Stimulated activated naive B cell treated with anti-CD40 and anti-IgM and Interleukin-4, amounts not matched to agents 10 μg/mL and 1 μg/mL and 100 μg/mL, for 72 hours (primary cell): ENCODE results near the gene ANO3.
"Not testable (repeated sequence)": the region's sequence is repeated elsewhere in the genome, so short reads cannot be mapped to it uniquely, and the experiment has no call there.

Experiments
- ATAC-seq, 2 donors: fragments of 150-1000 bp; cut with Tn5 transposase; replicated peaks; 2 replicates each; pipeline ENCODE4 v1.10.0; 2021; ENCODE audit warnings: moderate library complexity in 1 of 2
- DNase-seq: peaks from one replicate; pipeline ENCODE4 v3.0.0; 2021
- H3K27ac Mint-ChIP-seq: one replicate; pipeline ENCODE4 v1.8.0; 2022; ENCODE audit warnings: mild to moderate bottlenecking, mixed read lengths
- H3K27me3 Mint-ChIP-seq, 2 donors: one replicate each; pipeline ENCODE4 v1.8.0; 2022; ENCODE audit warnings: mixed read lengths in 2 of 2
- H3K36me3 Mint-ChIP-seq, 2 donors: one replicate each; pipeline ENCODE4 v1.8.0; 2022; ENCODE audit warnings: mixed read lengths in 2 of 2, mild to moderate bottlenecking in 1 of 2
- H3K4me1 Mint-ChIP-seq, 2 donors: one replicate each; pipeline ENCODE4 v1.8.0; 2022; ENCODE audit warnings: mixed read lengths in 2 of 2, mild to moderate bottlenecking in 1 of 2
- H3K4me3 Mint-ChIP-seq, 2 donors: one replicate each; pipeline ENCODE4 v1.8.0; 2022; ENCODE audit warnings: mild to moderate bottlenecking in 2 of 2, mixed read lengths in 2 of 2, moderate library complexity in 1 of 2
- H3K9me3 Mint-ChIP-seq, 2 donors: one replicate each; pipeline ENCODE4 v1.8.0; 2022; ENCODE audit warnings: mixed read lengths in 2 of 2, mild to moderate bottlenecking in 1 of 2

ANO3 gene

GRCh38 chr11:26587073-26587472, 255.1 kb downstream of the ANO3 start:
- ATAC-seq: no peak
- Mint-ChIP-seq H3K27me3 (no peaks in the 10 kb centered on the region), H3K27ac (no peak overlapping the region), H3K9me3 (peaks cover 0 to 4% of the 10 kb centered on the region in 2 donors), H3K4me3 (no peak overlapping the region), H3K4me1 (no peaks in the 10 kb centered on the region), H3K36me3 (no peaks in the 10 kb centered on the region)
- no peak for DNase-seq

GRCh38 chr11:26593691-26594090, 261.8 kb downstream of the ANO3 start:
- Mint-ChIP-seq H3K36me3 (no peaks in the 10 kb centered on the region), H3K27ac (no peak overlapping the region), H3K27me3 (no peaks in the 10 kb centered on the region), H3K9me3 (peaks cover 3 to 6% of the 10 kb centered on the region in 2 donors), H3K4me1 (no peaks in the 10 kb centered on the region), H3K4me3 (no peak overlapping the region)
- DNase-seq (no peak), ATAC-seq (no peak)

GRCh38 chr11:26595207-26595865, 263.4 kb downstream of the ANO3 start:
- DNase-seq, H3K27me3 Mint-ChIP-seq, H3K9me3 Mint-ChIP-seq, H3K27ac Mint-ChIP-seq, H3K4me1 Mint-ChIP-seq, H3K4me3 Mint-ChIP-seq, H3K36me3 Mint-ChIP-seq, ATAC-seq: not testable (repeated sequence)

GRCh38 chr11:26597049-26597689, 265.2 kb downstream of the ANO3 start:
- not testable (repeated sequence) for H3K4me1 Mint-ChIP-seq, H3K27ac Mint-ChIP-seq, H3K27me3 Mint-ChIP-seq, H3K4me3 Mint-ChIP-seq, H3K36me3 Mint-ChIP-seq, H3K9me3 Mint-ChIP-seq, DNase-seq, ATAC-seq

- Mint-ChIP-seq H3K27me3 (no peaks in the 10 kb centered on the region), H3K36me3 (no peaks in the 10 kb centered on the region), H3K9me3 (peaks cover 3% of the 10 kb centered on the region in 2 donors), H3K4me3 (no peak overlapping the region), H3K4me1 (no peaks in the 10 kb centered on the region), H3K27ac (no peak overlapping the region)
- ATAC-seq: no peak
- DNase-seq: no peak
Observed at GRCh38 chr11:26597899-26598298, 266.0 kb downstream of the ANO3 start.

- Mint-ChIP-seq H3K4me1 (no peaks in the 10 kb centered on the region), H3K4me3 (no peak overlapping the region), H3K36me3 (no peaks in the 10 kb centered on the region), H3K27me3 (no peaks in the 10 kb centered on the region), H3K9me3 (peaks cover 7% of the 10 kb centered on the region in 2 donors), H3K27ac (no peak overlapping the region)
- no peak for ATAC-seq
- DNase-seq: no peak
Observed at GRCh38 chr11:26599425-26599824, 267.5 kb downstream of the ANO3 start.

GRCh38 chr11:26599876-26600434, 268.0 kb downstream of the ANO3 start:
- Mint-ChIP-seq H3K4me1 (no peaks in the 10 kb centered on the region), H3K27me3 (no peaks in the 10 kb centered on the region), H3K36me3 (no peaks in the 10 kb centered on the region), H3K4me3 (no peak overlapping the region), H3K9me3 (peaks cover 7% of the 10 kb centered on the region in 2 donors), H3K27ac (no peak overlapping the region)
- ATAC-seq (no peak), DNase-seq (no peak)

- H3K4me1 Mint-ChIP-seq: no peaks in the 10 kb centered on the region
- H3K27ac Mint-ChIP-seq: no peak overlapping the region
- ATAC-seq: no peak
- no peak for DNase-seq
- H3K36me3 Mint-ChIP-seq: no peaks in the 10 kb centered on the region
- H3K27me3 Mint-ChIP-seq: no peaks in the 10 kb centered on the region
- H3K9me3 Mint-ChIP-seq: peaks cover 6 to 14% of the 10 kb centered on the region in 2 donors
- no peak overlapping the region for H3K4me3 Mint-ChIP-seq
Observed at GRCh38 chr11:26607725-26608506, 276.0 kb downstream of the ANO3 start.

- Mint-ChIP-seq H3K36me3 (no peaks in the 10 kb centered on the region), H3K27ac (no peak overlapping the region), H3K4me1 (no peaks in the 10 kb centered on the region), H3K9me3 (peaks cover 10 to 19% of the 10 kb centered on the region in 2 donors), H3K27me3 (no peaks in the 10 kb centered on the region), H3K4me3 (no peak overlapping the region)
- DNase-seq (no peak), ATAC-seq (no peak)
Observed at GRCh38 chr11:26608507-26609146, 276.7 kb downstream of the ANO3 start.

GRCh38 chr11:26613759-26614158, 281.8 kb downstream of the ANO3 start:
- Mint-ChIP-seq H3K36me3 (no peaks in the 10 kb centered on the region), H3K4me3 (no peak overlapping the region), H3K4me1 (no peaks in the 10 kb centered on the region), H3K9me3 (peaks cover 5 to 9% of the 10 kb centered on the region in 2 donors), H3K27ac (no peak overlapping the region), H3K27me3 (no peaks in the 10 kb centered on the region)
- ATAC-seq (no peak), DNase-seq (no peak)

GRCh38 chr11:26618441-26618840, 286.5 kb downstream of the ANO3 start:
- no peak for ATAC-seq
- Mint-ChIP-seq H3K4me3 (no peak overlapping the region), H3K36me3 (no peaks in the 10 kb centered on the region), H3K4me1 (no peaks in the 10 kb centered on the region), H3K9me3 (peaks cover 1 to 3% of the 10 kb centered on the region in 2 donors), H3K27ac (no peak overlapping the region), H3K27me3 (no peaks in the 10 kb centered on the region)
- no peak for DNase-seq

- H3K27me3 Mint-ChIP-seq: no peaks in the 10 kb centered on the region
- H3K9me3 Mint-ChIP-seq: no peaks in the 10 kb centered on the region
- no peak overlapping the region for H3K4me3 Mint-ChIP-seq
- H3K27ac Mint-ChIP-seq: no peak overlapping the region
- no peaks in the 10 kb centered on the region for H3K4me1 Mint-ChIP-seq
- DNase-seq (no peak), ATAC-seq (no peak)
- H3K36me3 Mint-ChIP-seq: no peaks in the 10 kb centered on the region
Observed at GRCh38 chr11:26620282-26621045, 288.5 kb downstream of the ANO3 start.

GRCh38 chr11:26621132-26621531, 289.2 kb downstream of the ANO3 start:
- ATAC-seq: no peak
- Mint-ChIP-seq H3K4me1 (no peaks in the 10 kb centered on the region), H3K27ac (no peak overlapping the region), H3K4me3 (no peak overlapping the region), H3K9me3 (no peaks in the 10 kb centered on the region), H3K27me3 (no peaks in the 10 kb centered on the region), H3K36me3 (no peaks in the 10 kb centered on the region)
- DNase-seq: no peak

- Mint-ChIP-seq H3K27me3 (no peaks in the 10 kb centered on the region), H3K27ac (no peak overlapping the region), H3K4me3 (no peak overlapping the region), H3K4me1 (no peaks in the 10 kb centered on the region), H3K36me3 (no peaks in the 10 kb centered on the region), H3K9me3 (no peaks in the 10 kb centered on the region)
- ATAC-seq (no peak), DNase-seq (no peak)
Observed at GRCh38 chr11:26622181-26622580, 290.3 kb downstream of the ANO3 start.
